ENCODE measurements around the gene NAPB.

The NAPB gene

GRCh38 chr20:23344336-23344735 lies 77.0 kb downstream of the NAPB start:
- DNase-seq (ENCODE audit: low read depth): no peak

- no peak for DNase-seq (ENCODE audit: low read depth)
Observed at GRCh38 chr20:23343590-23343989, 77.7 kb downstream of the NAPB start.

GRCh38 chr20:23341073-23341472 lies 80.2 kb downstream of the NAPB start:
- no peak for DNase-seq (ENCODE audit: low read depth)

GRCh38 chr20:23340524-23340923 lies 80.8 kb downstream of the NAPB start:
- DNase-seq (ENCODE audit: low read depth): no peak

GRCh38 chr20:23339986-23340385 lies 81.3 kb downstream of the NAPB start:
- no peak for DNase-seq (ENCODE audit: low read depth)

- no peak for DNase-seq (ENCODE audit: low read depth)
Observed at GRCh38 chr20:23337312-23337711, 84.0 kb downstream of the NAPB start.

GRCh38 chr20:23336476-23336875 lies 84.8 kb downstream of the NAPB start:
- no peak for DNase-seq (ENCODE audit: low read depth)

GRCh38 chr20:23335521-23335920 lies 85.8 kb downstream of the NAPB start:
- DNase-seq (ENCODE audit: low read depth): no peak

GRCh38 chr20:23334111-23334510 lies 87.2 kb downstream of the NAPB start:
- no peak for DNase-seq (ENCODE audit: low read depth)

GRCh38 chr20:23332467-23332866 lies 88.8 kb downstream of the NAPB start:
- DNase-seq (ENCODE audit: low read depth): no peak

GRCh38 chr20:23331450-23332350 lies 89.6 kb downstream of the NAPB start:
- no peak for DNase-seq (ENCODE audit: low read depth)

GRCh38 chr20:23327617-23328333 lies 93.5 kb downstream of the NAPB start:
- no peak for DNase-seq (ENCODE audit: low read depth)

GRCh38 chr20:23326774-23327173 lies 94.5 kb downstream of the NAPB start:
- no peak for DNase-seq (ENCODE audit: low read depth)

- DNase-seq (ENCODE audit: low read depth): no peak
Observed at GRCh38 chr20:23325107-23325506, 96.2 kb downstream of the NAPB start.
